Sigmoid colon (tissue), 7 donors: Measurements from ENCODE around the gene SORCS1. TPM values are rescaled to one million over a fixed set of nuclear protein-coding genes. Genes with fewer than 3 reads are reported as not detected.

Experiments
- DNase-seq: peaks from one replicate; pipeline ENCODE4 v3.0.0-alpha.2; 2019
- H3K27ac ChIP-seq, 4 donors: fragments of 200-600 bp; sonication (generic); one replicate each; pipeline ENCODE4 v1.5.1; 2016 to 2019; ENCODE audit warnings: mild to moderate bottlenecking in 1 of 4
- H3K27me3 ChIP-seq, 3 donors: fragments of 200-600 bp; sonication (generic); one replicate each; pipeline ENCODE4 v1.5.1; 2019; ENCODE audit warnings: mild to moderate bottlenecking in 1 of 3
- H3K36me3 ChIP-seq, 4 donors: fragments of 200-600 bp; sonication (generic); one replicate each; pipeline ENCODE4 v1.5.1; 2016 to 2019
- H3K4me1 ChIP-seq, 4 donors: fragments of 200-600 bp; sonication (generic); one replicate each; pipeline ENCODE4 v1.5.1; 2017 to 2019
- H3K4me3 ChIP-seq, 4 donors: fragments of 200-600 bp; sonication (generic); one replicate each; pipeline ENCODE4 v1.5.1; 2017 to 2019; ENCODE audit warnings: mild to moderate bottlenecking in 2 of 4, moderate library complexity in 1 of 4
- H3K9me3 ChIP-seq, 4 donors: fragments of 200-600 bp in 3 of 4; sonication (generic) in 3 of 4; one replicate each; pipeline versions ENCODE4 v1.5.1 to v1.6.1; 2013 to 2019
- EP300 ChIP-seq, 4 donors: sonication (generic); formaldehyde crosslinking; IDR thresholded peaks; one replicate each; pipeline ENCODE4 v1.6.1; 2017; ENCODE audit warnings: antibody characterized with exemption in 4 of 4
- POLR2A ChIP-seq, 2 donors: fragments of 450-650 bp; IDR thresholded peaks; one replicate each; pipeline ENCODE4 v1.6.1; 2016; ENCODE audit warnings: antibody characterized with exemption in 2 of 2, mild to moderate bottlenecking in 2 of 2, moderate library complexity in 2 of 2
- POLR2AphosphoS5 ChIP-seq, 4 donors: sonication (generic); formaldehyde crosslinking; IDR thresholded peaks; one replicate each; pipeline ENCODE4 v1.6.1; 2017; ENCODE audit warnings: antibody characterized with exemption in 4 of 4
- WGBS, 2 donors: extraction: QIAGEN DNeasy Blood & Tissue Kit; methylation state at CpG; one replicate each; pipeline ENCODE4 v1.1.7; 2013; 5-methylcytosine and 5-hydroxymethylcytosine counted together
- intact Hi-C: fragments of 100-400 bp; cut with DNase I; formaldehyde crosslinking; loops from one replicate; pipeline ENCODE4 v1.15.1; 2023
- polyA plus RNA-seq, 3 donors: library from polyadenylated mRNA; stranded (reverse); fragments of 200-250 nt; gene quantifications; one replicate each; pipeline ENCODE4 v1.2.3, GENCODE V29; 2013
- total RNA-seq, 4 donors: library from RNA; depleted of rRNA; stranded (reverse); fragments of >200 nt; gene quantifications; one replicate each; pipeline ENCODE4 v1.1.0, GENCODE V29; 2016
- TF ChIP-seq, protein P1 (sequence below), 4 experiments: fragments of 450-650 bp in 3 of 4; fragments of 200-600 bp in 1 of 4; IDR thresholded peaks; one replicate each; pipeline ENCODE4 v1.5.1; 2016 to 2019; ENCODE audit warnings: antibody characterized with exemption in 4 of 4, mild to moderate bottlenecking in 3 of 4, moderate library complexity in 2 of 4
- donor health status: healthy with polysubstance abuse.
- donor health status: Bipolar disorder and iron deficiency.
- donor health status: healthy.

SORCS1 gene
- total and polyA plus RNA-seq, 7 donors = 2.5 to 18.3 (median 8.7) TPM; not detected in 1

DNA sequence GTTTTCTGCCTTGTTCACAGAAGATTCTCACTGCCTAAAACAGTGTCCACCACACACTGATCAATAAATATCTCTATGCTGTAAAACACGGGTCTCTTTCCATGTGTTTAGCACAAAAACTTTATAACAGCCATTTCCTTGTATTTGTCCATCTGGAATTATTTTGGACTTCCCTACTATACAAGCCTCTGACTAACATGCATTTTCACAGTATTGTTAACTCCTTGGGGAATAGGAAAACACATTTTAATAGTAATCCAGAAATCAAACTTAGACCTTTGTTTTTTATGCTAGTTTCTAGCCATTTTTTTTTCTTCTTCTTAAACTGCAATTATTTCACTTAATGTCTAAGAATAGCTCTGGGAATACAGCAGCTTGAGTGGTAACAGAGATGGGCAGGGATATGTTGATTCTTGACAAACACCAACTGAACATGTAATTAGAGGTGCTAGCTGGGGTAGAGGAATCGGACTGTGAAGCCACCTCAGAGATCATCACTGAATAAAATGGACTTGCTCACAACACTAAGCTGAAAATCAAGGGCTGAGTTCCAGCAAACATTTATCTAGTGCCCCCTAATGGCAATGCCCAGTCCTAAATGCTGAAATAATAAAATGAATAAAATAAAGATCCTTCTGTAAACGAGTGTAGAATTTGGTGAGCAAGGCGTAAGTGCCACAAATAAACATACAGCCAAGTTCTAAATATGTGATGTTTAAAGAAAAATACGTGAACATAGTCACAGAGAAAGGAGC lies 593.1 kb downstream of the SORCS1 start:
- no peak overlapping the region for H3K4me3 ChIP-seq
- WGBS, 2 donors = 30 to 50% methylated on average over 5 of the region's 5 CpGs
- no peaks in the 10 kb centered on the region for H3K36me3 ChIP-seq
- H3K9me3 ChIP-seq = no peaks in the 10 kb centered on the region
- H3K27me3 ChIP-seq = no peaks in the 10 kb centered on the region
- intact Hi-C loops = no loop called here
- no peak for TF ChIP-seq EP300 (IDR thresholded peaks at IDR 0.05)
- DNase-seq = no peak
- H3K27ac ChIP-seq = no peak overlapping the region
- H3K4me1 ChIP-seq = peaks cover 0 to 3% (median 0%) of the 10 kb centered on the region in 4 donors

DNA sequence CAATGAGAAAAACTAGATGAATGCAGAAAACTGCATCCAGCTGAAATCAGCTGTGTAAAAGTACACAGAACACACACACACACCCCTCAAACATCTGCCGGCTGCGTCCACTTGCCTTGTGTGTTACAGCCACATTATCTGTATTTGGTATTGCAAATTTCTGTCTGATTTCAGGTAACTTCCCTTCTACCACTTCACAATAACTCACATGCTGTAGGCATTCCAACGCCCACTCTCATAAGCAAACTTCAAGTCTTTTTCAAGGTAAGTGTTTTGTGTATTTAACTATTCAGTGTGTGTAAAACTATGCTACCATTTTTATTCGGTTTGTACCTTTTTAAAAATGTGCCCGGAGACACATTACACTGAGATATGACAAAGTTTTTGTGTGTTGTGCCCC lies 594.2 kb downstream of the SORCS1 start:
- intact Hi-C loops = no loop called here
- 50 to 70% methylated on average over 5 of the region's 5 CpGs for WGBS, 2 donors
- Histone ChIP-seq H3K27ac (no peak overlapping the region), H3K27me3 (no peaks in the 10 kb centered on the region), H3K9me3 (no peaks in the 10 kb centered on the region), H3K4me1 (peaks cover 0 to 3% (median 0%) of the 10 kb centered on the region in 4 donors), H3K4me3 (no peak overlapping the region), H3K36me3 (no peaks in the 10 kb centered on the region)
- TF ChIP-seq POLR2A (IDR thresholded peaks at IDR 0.05) = no peak
- TF ChIP-seq EP300 (IDR thresholded peaks at IDR 0.05) = no peak
- TF ChIP-seq, protein P1, sequence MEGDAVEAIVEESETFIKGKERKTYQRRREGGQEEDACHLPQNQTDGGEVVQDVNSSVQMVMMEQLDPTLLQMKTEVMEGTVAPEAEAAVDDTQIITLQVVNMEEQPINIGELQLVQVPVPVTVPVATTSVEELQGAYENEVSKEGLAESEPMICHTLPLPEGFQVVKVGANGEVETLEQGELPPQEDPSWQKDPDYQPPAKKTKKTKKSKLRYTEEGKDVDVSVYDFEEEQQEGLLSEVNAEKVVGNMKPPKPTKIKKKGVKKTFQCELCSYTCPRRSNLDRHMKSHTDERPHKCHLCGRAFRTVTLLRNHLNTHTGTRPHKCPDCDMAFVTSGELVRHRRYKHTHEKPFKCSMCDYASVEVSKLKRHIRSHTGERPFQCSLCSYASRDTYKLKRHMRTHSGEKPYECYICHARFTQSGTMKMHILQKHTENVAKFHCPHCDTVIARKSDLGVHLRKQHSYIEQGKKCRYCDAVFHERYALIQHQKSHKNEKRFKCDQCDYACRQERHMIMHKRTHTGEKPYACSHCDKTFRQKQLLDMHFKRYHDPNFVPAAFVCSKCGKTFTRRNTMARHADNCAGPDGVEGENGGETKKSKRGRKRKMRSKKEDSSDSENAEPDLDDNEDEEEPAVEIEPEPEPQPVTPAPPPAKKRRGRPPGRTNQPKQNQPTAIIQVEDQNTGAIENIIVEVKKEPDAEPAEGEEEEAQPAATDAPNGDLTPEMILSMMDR (IDR thresholded peaks at IDR 0.05) = no peak
- no peak for TF ChIP-seq POLR2AphosphoS5 (IDR thresholded peaks at IDR 0.05)
- DNase-seq = no peak

DNA sequence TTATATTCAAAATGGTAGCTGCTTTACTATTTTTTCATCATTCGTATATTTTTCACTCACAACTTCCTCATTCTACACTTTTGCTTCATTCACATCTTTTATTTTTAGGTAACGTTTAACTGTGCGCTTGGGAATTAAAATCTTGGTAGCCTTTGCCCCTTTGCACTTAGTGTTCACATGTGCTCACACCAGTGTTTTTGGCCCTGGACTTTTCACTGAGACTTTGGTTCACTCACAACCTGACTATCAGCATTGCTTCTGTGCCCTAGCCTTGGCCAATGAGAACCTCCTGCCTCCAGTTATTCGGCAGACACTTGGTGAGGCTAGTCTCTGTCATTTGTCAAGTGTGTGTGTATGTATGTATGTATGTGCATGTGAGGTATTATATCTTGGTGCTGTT lies 596.9 kb downstream of the SORCS1 start:
- Histone ChIP-seq H3K9me3 (no peaks in the 10 kb centered on the region), H3K27me3 (no peaks in the 10 kb centered on the region), H3K4me1 (peaks cover 0 to 3% (median 0%) of the 10 kb centered on the region in 4 donors), H3K36me3 (no peaks in the 10 kb centered on the region), H3K27ac (no peak overlapping the region), H3K4me3 (no peak overlapping the region)
- WGBS, 2 donors = 87 to 92% methylated on average over 4 of the region's 4 CpGs
- intact Hi-C loops = no loop called here
- TF ChIP-seq, protein P1 (IDR thresholded peaks at IDR 0.05) = no peak
- no peak for TF ChIP-seq POLR2AphosphoS5 (IDR thresholded peaks at IDR 0.05)
- TF ChIP-seq POLR2A (IDR thresholded peaks at IDR 0.05) = no peak
- no peak for TF ChIP-seq EP300 (IDR thresholded peaks at IDR 0.05)
- DNase-seq = no peak

DNA sequence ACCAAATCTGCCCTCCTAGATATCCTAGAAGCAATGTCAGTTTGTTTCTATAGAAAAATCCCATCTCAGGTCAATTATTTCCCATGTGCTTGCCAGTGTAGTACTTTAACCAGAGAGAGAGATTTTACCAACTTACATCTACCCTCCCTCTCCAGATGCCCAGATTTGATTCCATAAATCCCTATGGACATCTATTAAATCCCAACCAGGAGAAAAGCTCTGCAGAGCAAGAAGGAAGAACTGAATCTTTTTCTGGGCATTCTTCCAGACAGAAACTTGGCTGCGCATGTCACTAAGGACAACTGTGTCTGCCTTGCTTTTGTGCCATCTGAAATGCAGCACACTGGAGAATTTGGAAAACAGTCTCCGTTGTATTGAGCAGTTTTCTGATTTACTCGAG lies 597.6 kb downstream of the SORCS1 start:
- H3K4me3 ChIP-seq = no peak overlapping the region
- intact Hi-C loops = no loop called here
- TF ChIP-seq POLR2AphosphoS5 (IDR thresholded peaks at IDR 0.05) = no peak
- TF ChIP-seq, protein P1 (IDR thresholded peaks at IDR 0.05) = no peak
- TF ChIP-seq POLR2A (IDR thresholded peaks at IDR 0.05) = no peak
- no peak for TF ChIP-seq EP300 (IDR thresholded peaks at IDR 0.05)
- H3K4me1 ChIP-seq = peaks cover 0 to 3% (median 0%) of the 10 kb centered on the region in 4 donors
- no peaks in the 10 kb centered on the region for H3K36me3 ChIP-seq
- no peaks in the 10 kb centered on the region for H3K9me3 ChIP-seq
- no peaks in the 10 kb centered on the region for H3K27me3 ChIP-seq
- H3K27ac ChIP-seq = no peak overlapping the region
- WGBS, 2 donors = 78 to 80% methylated on average over 3 of the region's 3 CpGs
- no peak for DNase-seq

- H3K4me1 ChIP-seq = peaks cover 0 to 3% (median 0%) of the 10 kb centered on the region in 4 donors
- H3K27me3 ChIP-seq = no peaks in the 10 kb centered on the region
- H3K9me3 ChIP-seq = no peaks in the 10 kb centered on the region
- DNase-seq = no peak
- 87 to 94% methylated on average over 3 of the region's 3 CpGs for WGBS, 2 donors
- no peak overlapping the region for H3K27ac ChIP-seq
- no peaks in the 10 kb centered on the region for H3K36me3 ChIP-seq
- TF ChIP-seq, protein P1 (IDR thresholded peaks at IDR 0.05) = no peak
- TF ChIP-seq EP300 (IDR thresholded peaks at IDR 0.05) (no peak), POLR2A (IDR thresholded peaks at IDR 0.05) (no peak), POLR2AphosphoS5 (IDR thresholded peaks at IDR 0.05) (no peak)
- no peak overlapping the region for H3K4me3 ChIP-seq
- intact Hi-C loops = no loop called here
Measured at GRCh38 chr10:106565546-106565945, 599.0 kb downstream of the SORCS1 start.
